Activated CD4-positive, alpha-beta T cell treated with anti-CD3 and anti-CD28 coated beads, Interleukin-2, amount 10 ng/mL, durations not matched to agents 24 days and 14 days (primary cell): ENCODE results near the gene UNCX. TPM values are rescaled to one million over a fixed set of nuclear protein-coding genes. Genes with fewer than 3 reads are reported as not detected.

Source experiments
- DNase-seq: peaks from one replicate; pipeline ENCODE4 v3.0.0; 2022
- H3K27ac Mint-ChIP-seq: one replicate; pipeline ENCODE4 v1.8.0; 2022; ENCODE audit warnings: mild to moderate bottlenecking, mixed read lengths
- H3K27me3 Mint-ChIP-seq: one replicate; pipeline ENCODE4 v1.8.0; 2022; ENCODE audit warnings: mixed read lengths
- H3K36me3 Mint-ChIP-seq: one replicate; pipeline ENCODE4 v1.8.0; 2022; ENCODE audit warnings: low read depth, mild to moderate bottlenecking, mixed read lengths
- H3K4me1 Mint-ChIP-seq: one replicate; pipeline ENCODE4 v1.8.0; 2021; ENCODE audit warnings: mixed read lengths
- H3K4me3 Mint-ChIP-seq: one replicate; pipeline ENCODE4 v1.8.0; 2022; ENCODE audit warnings: mild to moderate bottlenecking, moderate library complexity, mixed read lengths
- H3K9me3 Mint-ChIP-seq: one replicate; pipeline ENCODE4 v1.8.0; 2021; ENCODE audit warnings: mixed read lengths
- intact Hi-C: fragments of 100-400 bp; cut with micrococcal nuclease; formaldehyde crosslinking; loops from one replicate; pipeline ENCODE4 v1.15.1; 2023
- total RNA-seq: library from RNA; stranded (reverse); gene quantifications from 2 replicates; pipeline ENCODE4 v1.2.3, GENCODE V29; 2022

The UNCX gene
- total RNA-seq, 1 donor from 2014 or later, result not detected

DNA sequence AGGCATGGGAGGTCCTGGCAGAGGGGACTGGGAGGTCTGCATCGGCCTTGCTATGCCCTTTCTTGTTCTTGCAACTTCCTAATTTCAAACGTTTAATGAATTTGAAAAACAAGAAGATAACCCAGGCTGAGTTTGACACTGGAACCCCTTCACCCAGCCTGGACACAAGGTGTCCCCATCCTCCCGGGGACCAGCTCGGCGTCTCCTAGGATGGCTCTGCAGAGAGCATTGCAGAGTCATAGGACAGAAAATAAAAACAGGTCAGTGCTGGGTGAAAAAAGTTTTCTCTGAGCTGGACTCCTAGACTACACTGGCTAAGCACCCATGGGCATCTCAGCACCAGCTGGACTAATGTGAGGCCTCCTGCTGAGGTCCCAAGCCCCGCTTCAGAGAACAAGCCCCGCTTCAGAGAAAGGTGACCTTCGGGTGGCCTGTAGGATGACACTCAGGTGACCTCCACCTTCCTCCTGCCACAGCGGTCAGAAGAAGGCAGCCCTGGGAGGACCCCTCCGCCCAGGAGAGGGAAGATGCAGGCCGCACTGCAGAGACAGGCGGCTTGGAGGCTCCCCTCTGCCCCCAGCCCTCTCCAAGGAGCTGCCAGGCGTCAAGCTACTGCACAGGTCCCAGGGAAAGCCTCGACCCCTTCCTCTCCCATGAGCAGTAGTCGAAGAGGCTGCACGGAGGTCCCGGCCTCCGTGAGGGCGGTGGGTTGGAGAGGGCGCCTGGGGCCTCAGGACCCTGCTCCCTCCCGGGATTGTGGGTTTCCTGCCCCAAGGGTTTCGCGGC, 9.3 kb upstream of the UNCX start:
- Mint-ChIP-seq H3K27me3 (peaks cover 56% of the 10 kb centered on the region), H3K4me1 (peaks cover 2% of the 10 kb centered on the region), H3K4me3 (no peak overlapping the region), H3K36me3 (peaks cover 2% of the 10 kb centered on the region), H3K9me3 (no peaks in the 10 kb centered on the region), H3K27ac (no peak overlapping the region)
- intact Hi-C loops, result loop anchor here (10.0 kb wide), 1 partner anchor 191 kb away; no protein-coding TSS in a partner anchor
- no peak for DNase-seq

DNA sequence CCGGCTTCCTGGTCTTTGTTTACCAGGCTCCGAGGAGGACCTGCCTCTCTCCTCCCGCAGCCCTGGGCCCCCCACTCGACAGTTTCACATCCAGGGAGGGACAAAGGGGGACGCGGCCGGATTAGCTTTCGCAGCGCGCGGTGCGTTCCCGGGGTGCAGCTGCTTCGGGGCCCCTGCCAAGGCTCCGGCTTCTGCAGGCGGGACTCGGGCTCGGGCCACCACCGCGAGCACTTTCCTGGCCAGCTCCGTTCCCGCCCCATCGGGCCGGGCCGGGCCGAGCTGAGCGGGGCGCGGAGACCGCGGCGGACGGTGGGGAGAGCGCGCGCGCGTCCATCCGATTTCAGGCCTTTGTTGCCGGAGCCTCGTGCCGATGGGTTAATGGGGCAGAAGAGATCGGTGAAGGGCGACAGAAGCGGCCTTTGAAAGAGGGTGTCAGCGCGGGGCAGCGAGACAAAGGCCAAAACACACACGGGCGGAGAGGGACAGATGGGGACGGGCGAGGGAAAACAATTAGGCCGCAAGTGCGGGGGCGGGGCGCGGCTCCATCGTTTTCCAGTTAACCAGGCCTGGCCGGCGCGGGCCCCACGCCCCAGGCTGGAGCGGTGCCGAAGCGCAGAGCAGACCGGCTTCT, 8.5 kb upstream of the UNCX start:
- Mint-ChIP-seq H3K9me3 (no peaks in the 10 kb centered on the region), H3K4me3 (peak overlapping the region; percentile 35), H3K27me3 (peaks cover 59% of the 10 kb centered on the region), H3K27ac (peak overlapping the region; percentile 87), H3K36me3 (peaks cover 2% of the 10 kb centered on the region), H3K4me1 (peaks cover 2% of the 10 kb centered on the region)
- intact Hi-C loops, result loop anchor here (10.0 kb wide), 1 partner anchor 191 kb away; no protein-coding TSS in a partner anchor
- no peak for DNase-seq

DNA sequence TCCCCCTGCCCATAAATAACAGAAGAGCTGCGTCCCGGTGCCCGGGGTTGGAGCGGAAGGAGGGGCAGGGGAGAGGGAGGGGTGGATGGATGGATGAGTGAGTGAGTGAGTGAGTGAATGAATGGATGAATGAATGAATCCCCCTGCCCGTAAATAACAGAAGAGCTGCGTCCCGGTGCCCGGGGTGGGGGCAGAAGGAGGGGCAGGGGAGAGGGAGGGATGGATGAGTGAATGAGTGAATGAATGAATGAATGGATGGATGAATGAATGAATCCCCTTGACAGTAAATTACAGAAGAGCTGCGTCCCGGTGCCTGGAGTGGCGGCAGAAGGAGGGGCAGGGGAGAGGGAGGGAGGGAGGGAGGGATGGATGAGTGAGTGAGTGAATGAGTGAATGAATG, 7.6 kb upstream of the UNCX start:
- peaks cover 2% of the 10 kb centered on the region for H3K4me1 Mint-ChIP-seq
- no peak for DNase-seq
- peaks cover 2% of the 10 kb centered on the region for H3K36me3 Mint-ChIP-seq
- intact Hi-C loops, result loop anchor here (1.0 to 10.0 kb wide), 2 partner anchors 190 to 207 kb away; no protein-coding TSS in a partner anchor
- no peaks in the 10 kb centered on the region for H3K9me3 Mint-ChIP-seq
- no peak overlapping the region for H3K4me3 Mint-ChIP-seq
- H3K27ac Mint-ChIP-seq, result no peak overlapping the region
- peaks cover 57% of the 10 kb centered on the region for H3K27me3 Mint-ChIP-seq

DNA sequence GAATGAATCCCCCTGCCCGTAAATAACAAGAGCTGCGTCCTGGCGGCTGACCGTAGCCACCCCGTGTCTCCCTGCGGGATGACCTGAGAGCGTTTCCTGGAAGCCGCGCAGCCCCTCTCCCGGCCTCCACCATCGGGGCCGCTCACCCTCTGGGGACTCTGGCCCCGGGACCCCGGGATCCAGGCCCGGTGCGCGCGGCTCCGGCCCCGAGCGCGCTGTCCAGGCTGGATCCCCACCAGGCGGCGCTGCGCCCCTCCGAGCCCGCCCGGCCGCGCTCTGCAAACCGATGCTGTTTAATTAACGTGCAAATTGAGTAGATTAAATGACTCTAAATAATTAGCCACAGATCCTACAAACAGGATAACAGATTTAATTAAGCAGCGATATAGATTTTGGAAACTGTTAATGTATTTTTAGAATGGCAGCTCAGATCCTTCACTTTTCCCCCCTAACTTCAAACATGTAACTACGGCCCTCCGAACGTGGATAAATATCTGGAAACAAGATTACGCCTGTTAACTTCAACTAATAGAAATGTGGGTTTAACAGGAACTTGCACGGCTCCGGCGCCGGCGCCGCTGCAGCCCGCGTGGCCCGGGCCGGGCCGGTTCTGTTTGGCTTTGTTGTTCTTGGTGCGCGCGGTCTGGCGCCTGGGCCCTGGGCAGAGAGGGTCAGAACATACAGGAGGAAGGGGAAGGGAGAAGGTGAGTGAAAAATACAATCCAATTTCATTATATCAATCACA, 7.1 kb upstream of the UNCX start:
- Mint-ChIP-seq H3K9me3 (no peaks in the 10 kb centered on the region), H3K4me1 (peaks cover 2% of the 10 kb centered on the region), H3K36me3 (peaks cover 2% of the 10 kb centered on the region), H3K27me3 (peaks cover 56% of the 10 kb centered on the region), H3K4me3 (no peak overlapping the region), H3K27ac (peak overlapping the region; percentile 51)
- intact Hi-C loops, result loop anchor here (1.0 to 10.0 kb wide), 3 partner anchors 17 to 207 kb away; no protein-coding TSS in a partner anchor
- peak; percentile 76 for DNase-seq

DNA sequence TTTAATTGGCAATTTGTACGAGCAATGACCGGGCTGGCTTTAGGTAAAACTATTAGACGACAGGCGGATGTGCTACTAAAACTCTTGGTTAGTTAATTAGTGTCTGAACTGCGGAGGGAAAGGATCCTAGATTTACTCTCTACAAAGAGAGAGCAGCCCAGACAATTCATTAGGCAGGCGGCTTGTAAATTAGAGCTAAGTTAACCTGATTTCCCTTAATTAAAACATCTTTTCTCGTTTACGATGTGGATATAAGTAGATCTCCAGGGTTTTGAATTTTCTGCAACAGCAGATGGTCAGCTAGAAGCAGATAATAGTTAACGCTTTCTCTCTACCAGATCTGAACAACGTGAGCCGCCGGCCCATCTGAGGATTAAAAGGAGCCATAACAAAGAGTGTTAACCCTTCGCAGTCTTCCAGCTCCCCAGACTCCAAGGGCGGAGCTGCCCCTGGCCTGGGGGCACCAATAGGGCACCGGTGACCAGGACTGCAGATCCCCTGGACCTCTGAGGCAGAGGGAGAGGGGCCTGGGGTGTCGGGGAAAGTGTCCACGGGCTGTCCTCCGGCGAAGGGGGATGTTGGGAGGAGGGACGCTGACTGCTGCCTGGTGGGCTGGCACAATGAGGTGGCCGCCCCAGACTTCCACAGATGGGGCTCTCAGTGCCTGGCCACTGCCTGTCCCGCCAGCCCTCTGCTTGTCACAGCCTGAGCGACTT, 6.3 kb upstream of the UNCX start:
- Mint-ChIP-seq H3K9me3 (no peaks in the 10 kb centered on the region), H3K4me3 (no peak overlapping the region), H3K27me3 (peaks cover 57% of the 10 kb centered on the region), H3K27ac (peak overlapping the region; percentile 51), H3K36me3 (peaks cover 2% of the 10 kb centered on the region), H3K4me1 (peaks cover 2% of the 10 kb centered on the region)
- no peak for DNase-seq
- intact Hi-C loops, result loop anchor here (2.0 to 10.0 kb wide), 2 partner anchors 16 to 188 kb away; no protein-coding TSS in a partner anchor

DNA sequence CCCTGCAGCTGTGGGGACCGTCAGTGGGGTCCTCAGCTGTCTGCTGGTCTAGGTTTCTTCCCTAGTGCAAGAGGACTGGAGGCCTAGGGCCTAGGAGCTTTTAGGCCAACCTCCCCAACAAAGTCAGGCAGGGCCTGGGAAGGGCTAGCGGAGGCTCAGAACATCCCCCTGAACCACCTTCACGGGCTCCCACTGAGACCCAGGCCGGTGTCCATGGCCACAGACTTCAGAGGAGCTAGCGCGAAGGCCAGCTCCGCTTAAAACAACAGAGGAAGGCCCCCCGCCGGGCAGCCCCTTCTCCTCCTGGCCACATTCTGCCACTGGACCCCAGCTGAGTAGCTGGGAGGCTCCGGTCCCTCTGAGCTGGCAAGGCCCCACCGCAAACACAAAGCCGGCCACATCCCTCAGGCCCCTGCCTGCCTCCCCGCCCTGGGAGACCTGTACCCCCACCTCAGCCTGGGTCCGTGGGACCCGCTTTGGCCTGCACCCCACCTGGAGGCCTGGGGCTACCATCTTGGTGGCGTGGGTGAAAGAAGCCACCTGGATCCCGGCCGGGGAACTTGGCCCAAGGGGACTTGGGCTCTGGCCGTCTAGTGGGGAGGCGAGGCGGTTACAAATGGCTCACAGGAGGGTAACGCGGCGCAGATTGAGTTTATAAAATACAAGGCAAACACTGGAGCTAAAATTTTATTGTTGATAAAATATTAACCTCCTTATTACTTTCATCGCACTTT, 5.4 kb upstream of the UNCX start:
- peaks cover 61% of the 10 kb centered on the region for H3K27me3 Mint-ChIP-seq
- H3K4me1 Mint-ChIP-seq, result peaks cover 4% of the 10 kb centered on the region
- H3K4me3 Mint-ChIP-seq, result no peak overlapping the region
- peaks cover 4% of the 10 kb centered on the region for H3K36me3 Mint-ChIP-seq
- H3K9me3 Mint-ChIP-seq, result peaks cover 4% of the 10 kb centered on the region
- H3K27ac Mint-ChIP-seq, result peak overlapping the region; percentile 56
- DNase-seq, result no peak
- intact Hi-C loops, result loop anchor here (2.0 to 10.0 kb wide), 2 partner anchors 16 to 188 kb away; no protein-coding TSS in a partner anchor

DNA sequence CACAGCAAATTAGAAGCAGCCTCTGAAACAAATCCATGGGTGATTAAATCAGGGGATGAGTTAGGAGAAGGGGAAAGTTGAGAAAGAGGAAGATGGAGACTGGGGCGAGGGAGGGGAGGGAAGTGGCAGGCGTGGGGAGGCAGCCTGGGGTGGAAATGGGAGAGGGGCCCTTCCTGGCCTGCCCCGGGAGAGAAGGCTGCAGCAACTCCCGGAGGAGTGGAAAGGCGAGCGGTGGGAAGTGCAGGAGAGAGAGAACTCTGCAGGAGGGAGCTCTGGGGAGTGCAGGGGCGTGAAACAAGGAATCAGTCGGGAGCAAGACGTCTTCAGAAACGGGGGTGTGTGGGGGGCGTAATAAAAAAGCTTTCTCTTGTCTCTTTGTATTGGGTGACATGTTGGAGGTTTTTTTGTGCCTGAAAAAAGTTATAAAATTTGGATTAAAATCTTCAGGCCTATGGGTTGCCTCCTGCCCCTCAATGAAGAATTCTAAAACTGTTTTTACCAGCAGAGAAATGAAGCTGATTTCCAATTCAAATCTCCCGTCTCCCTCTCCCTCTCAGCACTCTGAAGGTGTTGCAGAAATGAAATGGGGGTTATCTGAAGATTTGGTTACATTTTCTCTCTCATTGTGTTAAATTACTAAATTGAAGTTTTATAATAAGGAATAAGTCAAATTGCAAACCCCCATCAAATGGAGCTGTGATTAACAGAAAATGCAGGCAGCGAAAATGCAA, 4.7 kb upstream of the UNCX start:
- peaks cover 4% of the 10 kb centered on the region for H3K4me1 Mint-ChIP-seq
- H3K27me3 Mint-ChIP-seq, result peaks cover 59% of the 10 kb centered on the region
- DNase-seq, result no peak
- intact Hi-C loops, result loop anchor here (2.0 to 10.0 kb wide), 2 partner anchors 15 to 187 kb away; no protein-coding TSS in a partner anchor
- no peak overlapping the region for H3K4me3 Mint-ChIP-seq
- H3K9me3 Mint-ChIP-seq, result peaks cover 4% of the 10 kb centered on the region
- H3K36me3 Mint-ChIP-seq, result peaks cover 4% of the 10 kb centered on the region
- peak overlapping the region; percentile 72 for H3K27ac Mint-ChIP-seq

DNA sequence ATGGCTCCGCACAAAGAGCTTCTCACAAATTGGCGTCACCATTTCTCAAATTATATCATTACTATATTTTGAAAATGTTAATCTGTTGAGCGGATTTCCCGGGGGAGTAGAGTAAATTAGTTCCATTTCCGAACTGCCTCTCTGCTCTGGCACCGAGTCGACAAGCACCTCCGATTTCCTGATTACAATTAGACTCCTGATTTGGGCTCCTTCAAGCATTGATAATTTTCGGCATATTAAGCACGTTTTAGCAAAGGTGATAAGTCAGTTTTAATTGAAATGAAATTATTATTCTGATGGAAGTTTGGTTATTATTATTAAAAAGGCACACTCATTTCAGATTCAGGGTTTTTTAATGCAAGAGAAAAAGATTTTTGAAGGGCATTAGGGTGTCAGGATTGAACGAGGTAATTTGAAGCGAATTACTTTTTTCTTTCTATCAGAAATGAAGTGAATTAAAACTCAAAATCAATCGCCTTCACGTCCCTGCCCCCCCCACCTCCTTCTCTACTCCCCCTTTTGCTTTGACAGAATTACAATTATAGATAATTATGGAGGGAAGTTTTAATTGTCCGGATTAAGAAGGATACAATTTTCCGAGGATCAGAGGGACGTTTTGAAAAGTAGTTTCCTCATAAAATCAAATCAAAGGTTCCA, 4.0 kb upstream of the UNCX start:
- H3K27me3 Mint-ChIP-seq, result peaks cover 53% of the 10 kb centered on the region
- H3K9me3 Mint-ChIP-seq, result peaks cover 4% of the 10 kb centered on the region
- no peak overlapping the region for H3K4me3 Mint-ChIP-seq
- H3K36me3 Mint-ChIP-seq, result peaks cover 4% of the 10 kb centered on the region
- DNase-seq, result no peak
- intact Hi-C loops, result loop anchor here (10.0 kb wide), 1 partner anchor 186 kb away; no protein-coding TSS in a partner anchor
- H3K27ac Mint-ChIP-seq, result no peak overlapping the region
- H3K4me1 Mint-ChIP-seq, result peaks cover 4% of the 10 kb centered on the region

DNA sequence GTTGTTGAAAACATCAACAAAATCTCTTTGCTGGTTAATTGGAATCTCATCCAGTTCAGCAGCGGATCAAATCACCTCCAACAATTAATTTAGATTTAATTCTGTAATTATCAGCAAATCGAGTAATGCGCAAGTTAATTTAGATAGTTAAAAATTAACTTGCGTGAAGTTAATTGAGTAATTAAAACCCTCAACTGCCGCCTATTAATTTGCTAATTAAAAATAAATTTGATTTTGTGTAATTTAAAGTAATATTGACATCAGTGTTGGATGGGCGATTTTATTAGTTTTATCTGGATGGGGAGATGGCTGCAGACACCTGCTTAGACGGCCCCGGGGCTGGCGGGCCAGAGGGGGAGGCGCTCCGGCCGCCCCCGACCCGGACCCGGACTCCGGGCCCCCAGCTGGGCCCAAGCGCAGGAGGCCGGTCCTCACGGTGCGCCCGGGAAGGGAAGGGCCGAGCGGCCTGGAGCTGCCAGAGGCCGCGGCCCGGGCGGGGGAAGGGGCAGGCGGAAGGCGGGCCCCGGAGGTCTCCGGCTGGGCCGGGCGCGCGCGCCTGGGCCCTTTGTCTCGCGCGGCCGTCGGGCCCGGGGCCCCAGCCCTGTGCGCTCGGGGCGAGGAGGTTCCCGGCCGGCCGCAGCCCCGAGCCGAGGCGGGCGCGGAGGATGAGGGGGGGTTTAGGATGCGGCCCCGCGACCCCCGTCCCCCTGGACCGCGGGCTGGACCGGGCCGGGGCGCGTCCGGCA, 3.3 kb upstream of the UNCX start:
- Mint-ChIP-seq H3K36me3 (peaks cover 5% of the 10 kb centered on the region), H3K27ac (no peak overlapping the region), H3K4me3 (no peak overlapping the region), H3K27me3 (peaks cover 56% of the 10 kb centered on the region), H3K4me1 (peaks cover 5% of the 10 kb centered on the region), H3K9me3 (peaks cover 4% of the 10 kb centered on the region)
- intact Hi-C loops, result loop anchor here (10.0 kb wide), 1 partner anchor 185 kb away; no protein-coding TSS in a partner anchor
- DNase-seq, result no peak

DNA sequence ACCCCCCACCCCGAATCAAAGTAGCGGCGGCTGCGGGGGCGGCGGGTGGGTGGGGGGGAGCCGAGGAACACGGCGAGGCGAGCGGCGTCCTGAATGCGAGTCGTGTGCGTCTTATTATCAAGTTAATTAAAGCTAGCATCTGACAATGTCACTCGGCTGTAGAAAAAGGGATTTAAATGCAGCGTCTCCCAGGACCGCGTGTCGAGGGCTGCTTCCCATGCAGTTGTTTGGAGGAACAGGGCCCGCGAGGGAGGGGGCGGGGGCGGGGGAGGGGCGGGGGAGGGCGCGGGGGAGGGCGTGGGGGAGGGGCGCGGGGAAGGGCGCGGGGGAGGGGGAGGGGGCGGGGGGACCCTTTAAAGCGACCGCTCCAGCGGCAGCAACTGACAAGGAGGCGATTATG, 2.7 kb upstream of the UNCX start:
- no peak overlapping the region for H3K27ac Mint-ChIP-seq
- H3K4me3 Mint-ChIP-seq, result no peak overlapping the region
- intact Hi-C loops, result loop anchor here (10.0 kb wide), 1 partner anchor 185 kb away; no protein-coding TSS in a partner anchor
- H3K36me3 Mint-ChIP-seq, result peaks cover 9% of the 10 kb centered on the region
- no peak for DNase-seq
- H3K27me3 Mint-ChIP-seq, result peaks cover 60% of the 10 kb centered on the region
- H3K9me3 Mint-ChIP-seq, result peaks cover 4% of the 10 kb centered on the region
- H3K4me1 Mint-ChIP-seq, result peaks cover 8% of the 10 kb centered on the region
